HG02588 (cell line): Measurements from ENCODE around the gene NFIL3.
"Not testable (repeated sequence)": the region's sequence is repeated elsewhere in the genome, so short reads cannot be mapped to it uniquely, and the experiment has no call there.

Experiments used
- ATAC-seq: cut with Tn5 transposase; IDR thresholded peaks from one replicate; pipeline ENCODE4 v1.9.1; 2021; ENCODE audit warnings: mild to moderate bottlenecking, moderate library complexity; ENCODE audit not compliant: unreplicated experiment

Gene NFIL3

DNA sequence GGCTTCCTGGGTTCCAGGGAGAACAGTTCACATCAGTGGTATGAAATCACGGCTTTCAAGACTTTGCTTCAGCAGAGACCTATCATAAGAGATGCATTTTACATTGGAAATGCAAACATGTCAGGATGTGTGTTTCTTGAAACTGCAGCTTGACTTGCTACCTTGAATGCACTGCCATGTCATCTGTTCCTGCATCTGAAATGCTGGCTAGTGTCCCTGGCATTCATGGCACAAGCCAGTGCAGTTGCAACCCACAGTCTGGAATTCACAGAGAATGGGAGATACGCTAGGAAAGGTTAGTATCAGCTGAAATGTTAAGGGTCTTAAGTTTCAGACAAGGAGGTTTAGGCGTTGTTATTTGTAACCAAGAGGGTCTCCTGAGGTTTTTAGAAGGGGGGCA lies 24.7 kb downstream of the NFIL3 start:
- ATAC-seq, result no peak

DNA sequence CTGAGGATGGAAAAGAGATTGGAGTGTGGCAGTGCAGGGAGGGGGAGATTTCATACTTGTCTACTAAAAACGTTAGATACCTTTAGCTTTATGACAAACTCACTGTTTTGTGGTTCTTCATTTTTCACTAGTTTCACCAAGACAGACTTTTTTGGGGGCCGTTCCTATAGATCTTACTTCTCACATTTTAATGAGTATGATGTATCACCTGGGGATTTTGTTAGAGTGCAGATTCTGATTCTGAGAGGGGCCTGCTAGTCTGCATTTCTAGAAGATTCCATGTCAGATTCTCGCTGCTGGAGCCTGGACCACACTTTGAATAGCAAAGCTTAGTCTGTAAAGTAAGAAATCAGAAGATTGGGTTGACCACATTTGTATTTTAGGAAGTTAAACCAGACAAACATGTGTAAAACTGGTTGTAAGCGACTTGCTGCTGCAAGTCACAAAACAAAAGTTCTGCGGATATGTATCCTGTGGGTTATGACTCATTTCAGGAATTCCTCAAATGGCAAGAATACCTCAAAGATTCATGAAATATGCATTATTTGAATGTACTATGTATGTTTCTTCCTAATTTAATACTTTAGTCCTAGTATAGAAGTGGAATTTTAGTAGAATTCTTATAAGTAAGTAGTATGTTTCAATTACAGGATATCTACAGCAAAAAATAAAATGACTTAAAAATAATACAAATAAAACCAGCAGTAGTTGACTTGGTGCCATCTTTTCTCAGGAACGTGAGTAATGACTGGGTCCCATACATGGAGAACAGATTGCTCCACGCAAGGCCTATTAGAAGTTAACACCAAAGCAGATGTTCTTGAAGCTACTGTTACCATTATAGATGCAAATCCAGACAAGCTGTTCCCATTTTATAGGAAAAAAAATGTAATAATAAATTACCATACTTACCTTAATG lies 27.8 kb downstream of the NFIL3 start:
- no peak for ATAC-seq

DNA sequence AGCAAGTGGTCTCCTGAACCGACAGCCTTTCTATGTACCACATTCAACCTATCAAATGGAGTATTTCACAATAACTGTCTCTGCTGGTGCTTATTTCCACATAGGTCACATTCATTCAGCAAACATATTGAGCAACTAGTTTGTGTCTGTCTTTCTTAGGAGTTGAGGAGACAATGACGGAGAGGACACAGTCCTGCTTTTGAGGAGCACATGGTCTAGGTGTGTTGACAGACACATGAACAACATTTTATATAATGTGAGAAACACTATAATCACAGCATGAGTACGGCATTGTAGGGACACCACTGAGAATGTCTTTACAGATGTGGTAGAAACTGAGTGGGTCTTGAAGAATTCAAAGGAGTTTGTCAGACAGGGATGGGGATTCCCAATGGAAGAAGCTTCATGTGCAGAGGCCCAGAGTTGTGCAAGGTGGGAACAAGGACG lies 28.5 kb downstream of the NFIL3 start:
- ATAC-seq, result no peak

DNA sequence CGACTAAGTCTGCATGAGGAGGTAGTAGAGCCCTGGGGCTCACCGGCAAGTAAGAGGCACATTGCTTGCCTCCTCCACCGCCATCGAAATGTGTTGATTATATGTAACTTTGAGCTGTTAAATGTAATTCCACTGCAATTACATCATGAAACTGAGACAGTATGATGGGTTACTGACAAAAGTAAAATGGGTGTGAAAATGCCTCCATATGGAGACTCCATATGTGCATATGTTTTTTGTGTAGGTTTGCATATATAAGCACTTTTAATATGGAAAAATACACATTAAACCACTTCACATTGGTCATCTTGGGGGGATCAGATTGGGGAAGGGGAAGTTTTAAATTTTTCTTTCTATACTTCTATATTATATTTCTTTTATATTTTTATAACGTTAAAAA lies 29.8 kb downstream of the NFIL3 start:
- ATAC-seq, result no peak

DNA sequence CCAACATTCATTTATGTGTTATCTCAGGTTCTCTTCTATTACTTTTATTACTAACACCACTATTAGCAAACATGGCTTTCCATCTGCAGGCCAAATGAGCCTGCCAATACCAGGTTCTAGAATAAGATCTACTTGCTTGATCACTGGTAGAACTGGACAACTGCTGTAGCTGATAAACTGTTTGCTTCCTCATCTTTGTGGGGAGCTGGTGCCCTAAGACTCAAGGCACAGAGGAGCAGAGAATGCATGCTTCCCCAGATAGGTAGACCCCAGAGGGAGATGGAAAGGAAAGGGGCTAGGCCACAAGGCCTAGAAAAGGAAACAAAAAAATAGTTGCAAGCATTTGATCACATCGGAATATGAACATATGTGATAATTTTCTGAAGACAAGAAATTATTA lies 31.2 kb downstream of the NFIL3 start:
- ATAC-seq, result no peak

DNA sequence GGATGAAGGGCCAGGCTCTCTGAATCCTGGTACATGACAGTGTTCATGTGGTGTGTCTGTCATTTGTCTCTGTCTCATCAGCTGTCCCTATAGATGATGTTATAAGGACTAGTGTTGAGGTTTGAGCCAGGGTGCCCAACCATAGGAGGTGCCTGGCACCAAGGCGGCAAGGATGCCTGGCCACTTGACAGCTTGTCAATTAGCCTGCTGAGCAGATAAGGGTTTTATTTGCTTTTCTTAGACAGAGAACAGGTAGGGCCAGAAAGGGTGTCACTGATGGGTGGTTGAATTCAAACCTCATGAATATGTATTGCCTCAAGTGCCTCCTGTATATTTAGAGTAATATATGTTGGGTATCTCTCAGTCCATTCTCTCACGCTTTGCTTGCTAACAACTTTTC lies 31.8 kb downstream of the NFIL3 start:
- no peak for ATAC-seq

DNA sequence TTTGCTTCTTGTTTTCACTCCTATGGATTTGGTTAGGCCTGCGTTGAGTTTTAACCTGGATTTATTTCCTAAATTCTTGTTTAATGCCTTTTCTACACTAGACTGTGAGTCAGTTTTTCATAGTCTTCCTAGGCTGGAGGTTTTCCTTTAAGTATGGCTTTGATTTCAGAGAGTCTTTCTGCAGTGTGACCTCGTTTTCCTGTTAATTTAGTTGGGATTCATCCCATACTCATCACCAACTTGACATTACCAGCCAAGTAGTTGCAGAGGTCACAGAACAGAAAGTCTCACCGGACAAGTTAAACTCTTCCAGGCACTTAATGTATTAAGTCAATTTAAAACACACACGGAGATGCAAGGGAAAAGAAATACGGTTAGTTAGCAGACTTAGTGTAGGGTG lies 32.2 kb downstream of the NFIL3 start:
- ATAC-seq, result no peak

DNA sequence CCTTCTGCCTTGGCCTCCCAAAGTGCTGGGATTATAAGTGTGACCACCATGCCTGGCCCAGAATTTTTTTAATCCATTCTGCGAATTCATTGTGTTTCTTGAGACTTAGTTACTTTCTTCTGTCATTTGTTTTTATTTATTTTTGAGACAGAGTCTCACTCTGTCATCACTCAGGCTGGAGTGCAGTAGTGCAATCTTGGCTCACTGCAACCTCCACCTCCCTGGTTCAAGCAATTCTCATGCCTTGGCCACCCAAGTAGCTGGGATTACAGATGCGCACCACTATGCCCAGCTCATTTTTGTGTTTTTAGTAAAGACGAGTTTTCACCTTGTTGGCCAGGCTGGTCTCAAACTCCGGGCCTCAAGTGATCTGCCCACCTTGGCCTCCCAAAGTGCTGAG lies 33.9 kb downstream of the NFIL3 start:
- ATAC-seq, result not testable (repeated sequence)

DNA sequence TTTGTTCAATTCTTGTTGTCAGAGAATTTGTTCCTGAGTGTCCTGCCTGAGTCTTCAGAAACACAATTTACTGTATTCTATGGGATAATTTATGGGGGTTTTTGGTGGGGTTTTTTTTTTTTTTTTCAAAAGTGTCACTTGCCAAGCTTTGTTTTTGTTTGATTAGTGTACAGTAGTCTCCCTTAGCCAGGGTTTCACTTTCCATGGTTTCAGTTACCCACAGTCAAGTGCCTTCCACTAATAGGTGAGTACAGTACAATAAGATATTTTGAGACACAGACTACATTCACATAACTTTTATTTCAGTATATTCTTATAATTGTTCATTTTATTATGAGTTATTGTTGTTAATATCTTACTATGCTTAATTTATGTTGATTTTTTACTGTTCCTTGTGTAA lies 36.9 kb downstream of the NFIL3 start:
- no peak for ATAC-seq

DNA sequence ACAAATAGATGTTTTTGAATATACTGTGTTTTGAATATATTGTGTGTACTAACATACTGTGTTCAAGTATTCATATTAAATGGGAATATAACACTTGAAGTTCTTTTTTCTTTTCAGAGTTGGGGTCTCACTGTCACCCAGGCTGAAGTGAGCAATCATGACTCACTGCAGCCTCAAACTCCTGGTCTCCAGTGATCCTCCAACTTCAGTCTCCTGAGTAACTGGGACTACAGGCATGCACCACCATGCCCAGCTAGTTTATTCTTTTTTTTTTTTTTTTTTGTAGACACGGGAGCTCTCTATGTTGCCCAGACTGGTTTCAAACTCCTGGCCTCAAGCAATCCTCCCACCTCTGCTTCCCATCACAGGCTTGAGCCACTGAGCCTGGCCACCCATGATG lies 38.7 kb downstream of the NFIL3 start:
- ATAC-seq, result no peak

DNA sequence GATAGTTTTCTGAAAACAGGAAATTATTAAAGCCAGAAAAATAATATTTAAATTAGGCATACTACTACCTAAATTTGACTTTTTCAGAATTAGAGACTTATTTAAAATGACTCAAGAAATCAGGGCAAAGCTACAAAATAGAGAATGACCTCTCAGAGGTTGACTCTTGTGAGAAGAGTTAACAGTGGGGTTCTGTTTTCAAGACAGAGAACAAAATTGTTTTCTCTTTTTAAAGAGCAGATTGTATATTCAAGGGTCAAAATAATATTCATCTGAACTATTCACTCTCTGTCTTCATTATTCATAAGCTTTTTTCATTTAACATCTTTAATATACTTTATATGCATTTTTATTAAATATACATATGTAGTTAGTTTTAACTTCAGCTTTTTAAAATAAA lies 40.1 kb downstream of the NFIL3 start:
- no peak for ATAC-seq

DNA sequence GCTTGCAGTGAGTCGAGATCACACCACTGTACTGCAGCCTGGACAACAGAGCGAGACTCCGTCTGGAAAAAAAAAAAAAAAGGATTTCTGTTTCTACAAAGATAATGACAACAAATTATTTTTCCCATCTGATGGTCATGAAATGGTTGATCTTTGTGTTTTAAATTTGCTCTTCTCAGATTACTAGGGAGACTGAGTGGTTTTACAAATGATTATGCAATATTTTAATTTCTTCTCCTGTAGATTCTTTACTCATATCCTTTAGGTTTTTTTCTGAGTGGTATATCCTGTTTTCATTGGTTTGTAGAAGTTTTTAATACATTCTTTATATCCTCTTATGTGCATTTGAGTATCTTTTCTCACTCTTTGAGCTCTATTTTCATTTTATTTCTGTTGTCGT lies 41.3 kb downstream of the NFIL3 start:
- no peak for ATAC-seq

DNA sequence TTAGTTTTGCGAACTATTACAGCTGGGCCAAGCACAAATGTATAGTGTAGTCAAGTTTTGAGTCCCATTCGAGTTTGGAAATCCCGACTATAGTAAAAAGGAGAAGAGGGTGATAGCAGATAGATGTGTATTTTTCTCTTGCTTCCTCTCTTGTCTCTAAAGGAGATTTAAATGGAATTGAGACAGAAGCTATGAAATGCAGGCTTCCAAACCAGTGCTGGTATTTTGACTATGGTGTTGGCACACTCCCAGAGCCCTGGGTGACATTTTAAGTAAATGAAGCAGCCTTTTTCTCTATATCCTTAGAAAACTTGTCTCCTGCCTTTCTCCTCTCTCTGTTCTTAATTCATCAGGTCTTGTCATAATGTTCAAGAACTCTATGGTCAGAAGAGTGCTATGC lies 44.2 kb downstream of the NFIL3 start:
- ATAC-seq, result no peak

DNA sequence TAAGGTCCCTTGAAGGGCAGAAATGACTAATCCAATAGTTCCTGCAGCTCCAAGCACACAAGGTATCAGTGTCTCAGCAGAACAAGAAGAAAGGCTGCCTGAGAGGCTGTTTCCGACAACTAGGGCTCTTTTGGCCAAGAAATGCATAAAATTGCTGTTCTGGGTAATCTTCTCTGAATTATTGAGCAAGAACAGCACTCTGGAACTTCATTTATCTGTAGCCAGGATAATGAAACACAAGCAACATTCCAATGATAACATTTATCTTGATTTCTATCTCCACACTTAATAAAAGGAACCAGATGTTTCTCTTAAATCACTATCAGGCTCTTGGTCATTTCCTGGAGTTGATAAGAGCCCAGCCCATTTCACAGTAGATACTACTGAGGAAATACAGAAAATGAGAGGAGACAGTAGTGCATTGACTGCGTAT lies 44.9 kb downstream of the NFIL3 start:
- no peak for ATAC-seq

DNA sequence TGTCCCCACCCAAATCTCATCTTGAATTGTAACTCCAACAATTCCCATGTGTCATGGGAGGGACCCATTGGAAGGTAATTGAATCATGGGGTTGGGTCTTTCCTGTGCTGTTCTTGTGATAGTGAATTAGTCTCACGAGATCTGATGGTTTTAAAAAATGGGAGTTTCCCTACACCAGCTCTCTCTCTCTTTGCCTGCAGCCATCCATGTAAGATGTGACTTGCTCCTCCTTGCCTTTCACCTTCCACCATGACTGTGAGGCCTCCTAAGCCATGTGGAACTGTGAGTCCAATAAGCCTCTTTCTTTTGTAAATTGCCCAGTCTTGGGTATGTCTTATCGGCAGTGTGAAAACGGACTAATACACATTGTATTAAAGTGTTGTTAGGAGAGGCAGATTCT lies 45.6 kb downstream of the NFIL3 start:
- ATAC-seq, result not testable (repeated sequence)

DNA sequence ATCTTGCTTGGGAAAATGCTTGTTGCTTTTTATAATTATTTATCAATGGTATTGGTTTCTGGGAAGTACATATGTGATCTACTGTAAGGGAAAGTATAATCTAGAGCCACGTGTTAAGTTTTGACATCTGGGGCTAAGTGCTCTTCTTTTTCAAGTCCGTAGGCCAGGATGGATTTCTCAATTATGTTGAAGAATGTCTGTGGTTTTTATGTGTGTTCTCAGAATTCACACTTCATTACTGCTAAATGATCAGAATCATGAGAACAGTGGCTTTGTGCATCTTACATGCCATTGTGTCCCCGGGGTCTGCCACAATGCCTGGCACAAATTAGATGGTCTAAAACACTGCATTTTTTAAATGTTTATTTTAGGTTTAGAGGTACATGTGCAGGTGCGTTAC lies 47.4 kb downstream of the NFIL3 start:
- no peak for ATAC-seq

DNA sequence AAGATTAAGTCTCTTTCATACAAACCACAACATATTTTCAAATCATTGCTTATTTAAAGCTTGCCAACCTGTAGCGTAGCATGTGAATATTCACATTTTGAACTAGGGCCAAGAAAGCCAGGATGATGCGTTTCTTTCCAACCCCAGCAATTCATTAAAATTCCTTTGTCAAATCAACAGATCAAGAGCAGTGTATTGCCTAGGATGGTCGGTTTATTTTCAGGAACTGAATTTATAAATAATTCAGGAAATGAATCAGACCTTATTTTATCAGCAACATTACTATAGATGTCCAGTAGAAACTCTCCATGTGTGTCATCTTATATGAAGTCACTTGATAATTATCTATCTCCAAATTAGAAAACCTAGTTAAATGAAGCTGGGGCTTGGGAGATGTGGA lies 48.7 kb downstream of the NFIL3 start:
- ATAC-seq, result no peak

DNA sequence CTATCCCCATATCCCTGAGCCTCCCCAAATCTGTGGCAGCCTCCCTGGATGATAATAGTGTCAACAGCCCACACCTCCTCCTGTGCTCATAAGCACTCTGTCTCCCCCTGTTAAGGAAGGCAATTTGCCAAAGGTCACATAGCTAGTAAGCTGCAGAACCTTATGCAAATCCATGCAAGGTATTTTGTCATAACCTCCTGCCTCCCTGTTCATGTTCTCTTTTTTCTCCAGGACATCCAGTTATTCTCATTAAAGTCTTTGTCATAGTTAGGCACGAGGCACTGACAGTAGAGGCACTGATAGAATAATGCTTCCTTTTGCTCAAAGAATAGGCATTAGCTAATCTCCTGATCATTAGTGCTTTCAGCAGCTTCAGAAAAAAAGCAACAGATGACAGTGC lies 51.7 kb downstream of the NFIL3 start:
- no peak for ATAC-seq

DNA sequence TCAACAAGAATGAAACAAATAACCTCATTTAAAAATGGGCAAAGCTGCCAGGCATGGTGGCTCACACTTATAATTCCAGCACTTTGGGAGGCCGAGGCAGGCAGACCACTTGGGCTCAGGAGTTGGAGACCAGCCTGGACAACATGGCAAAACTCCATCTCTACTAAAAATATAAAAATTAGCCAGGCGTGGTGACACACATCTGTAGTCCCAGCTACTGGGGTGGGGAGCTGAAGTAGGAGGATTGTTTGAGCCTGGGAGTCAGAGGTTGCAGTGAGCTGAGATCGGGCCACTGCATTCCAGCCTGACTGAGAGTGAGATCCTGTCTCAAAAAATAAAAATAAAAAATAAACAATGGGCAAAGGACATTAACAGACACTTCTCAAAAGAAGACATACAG lies 53.6 kb downstream of the NFIL3 start:
- not testable (repeated sequence) for ATAC-seq

DNA sequence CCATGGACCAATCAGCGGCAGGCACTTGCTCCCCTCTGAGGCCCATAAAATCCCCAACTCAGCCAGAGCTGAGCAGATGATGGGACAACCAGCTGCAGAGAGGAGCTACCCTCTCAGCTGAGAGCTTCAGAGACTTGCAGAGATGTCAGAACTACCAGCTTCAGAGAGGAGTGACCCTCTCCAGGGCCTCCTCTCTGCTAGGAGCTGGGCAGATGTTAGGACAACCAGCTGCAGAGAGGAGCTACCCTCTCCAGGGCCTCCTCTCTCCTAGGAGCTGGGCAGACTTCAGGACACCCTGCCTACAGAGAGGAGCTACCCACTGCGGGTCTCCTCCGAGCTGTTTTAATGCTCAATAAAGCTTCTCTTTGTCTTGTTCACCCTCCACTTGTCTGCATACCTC lies 58.9 kb downstream of the NFIL3 start:
- no peak for ATAC-seq

DNA sequence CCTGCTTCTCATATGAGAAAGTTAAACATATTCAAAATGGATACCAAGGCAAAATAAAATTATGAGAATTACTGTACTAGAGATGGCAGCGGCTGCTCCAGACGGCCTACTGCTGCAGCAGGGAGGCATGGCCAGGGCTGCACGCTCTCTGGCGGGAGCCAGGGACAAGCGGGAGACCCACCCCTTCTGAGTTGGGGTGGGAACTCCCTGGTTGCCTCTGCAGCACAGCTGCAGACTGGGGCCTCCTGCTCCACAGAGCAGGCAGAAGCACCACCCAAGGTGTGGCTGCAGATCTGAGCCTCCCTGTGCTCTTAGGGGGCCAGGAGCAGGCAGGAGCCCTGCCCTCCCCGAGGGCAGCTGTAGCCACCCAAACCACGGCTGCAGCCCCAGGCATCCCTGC lies 59.6 kb downstream of the NFIL3 start:
- no peak for ATAC-seq

DNA sequence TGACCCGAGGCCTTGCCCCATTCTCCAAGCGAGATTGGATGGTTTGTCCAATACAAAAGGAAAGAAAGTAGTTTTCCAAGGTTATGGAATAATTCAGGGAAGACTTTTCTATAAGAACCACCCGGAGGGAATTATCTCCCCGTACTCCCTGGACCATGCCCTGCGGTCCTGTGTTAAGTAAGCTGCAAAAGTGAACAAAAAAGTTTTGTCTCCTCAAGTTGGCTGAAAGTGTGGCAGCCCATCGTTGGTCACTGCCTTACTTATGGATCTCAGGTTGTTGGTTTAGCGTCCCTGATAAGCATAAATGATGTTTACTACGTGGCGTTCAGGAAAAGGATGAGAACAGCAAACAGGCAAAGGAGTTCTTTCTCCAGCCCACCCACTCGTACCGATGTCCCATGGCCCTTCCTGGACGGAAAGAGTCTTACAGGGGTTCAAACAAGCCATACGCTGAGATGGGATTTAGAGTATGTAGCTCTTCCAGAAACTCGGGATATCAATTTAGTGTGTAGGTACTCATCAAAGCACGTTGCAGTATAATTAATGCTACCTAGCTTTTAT lies 61.5 kb downstream of the NFIL3 start:
- ATAC-seq, result peak; percentile 8
